ENCODE data around the gene BSDC1. TPM values are rescaled to one million over a fixed set of nuclear protein-coding genes. Genes with fewer than 3 reads are reported as not detected.
A peak's percentile ranks its signal among the peaks of the same experiment; 100 is the strongest.

BSDC1 gene
- total and polyA plus RNA-seq, 2 donors = 35.3 to 36.6 TPM

GRCh38 chr1:32386676-32387392, 7.4 kb downstream of the BSDC1 start:
- no peak for DNase-seq (ENCODE audit: low read depth in 6 of 9, low spot score in 9 of 9)
- no peaks in the 10 kb centered on the region for H3K9me3 ChIP-seq (ENCODE audit: control insufficient read depth in 2 of 2, insufficient read depth in 1 of 2, low read length in 1 of 2)
- WGBS = 94% methylated on average over 13 of the region's 13 CpGs

DNA sequence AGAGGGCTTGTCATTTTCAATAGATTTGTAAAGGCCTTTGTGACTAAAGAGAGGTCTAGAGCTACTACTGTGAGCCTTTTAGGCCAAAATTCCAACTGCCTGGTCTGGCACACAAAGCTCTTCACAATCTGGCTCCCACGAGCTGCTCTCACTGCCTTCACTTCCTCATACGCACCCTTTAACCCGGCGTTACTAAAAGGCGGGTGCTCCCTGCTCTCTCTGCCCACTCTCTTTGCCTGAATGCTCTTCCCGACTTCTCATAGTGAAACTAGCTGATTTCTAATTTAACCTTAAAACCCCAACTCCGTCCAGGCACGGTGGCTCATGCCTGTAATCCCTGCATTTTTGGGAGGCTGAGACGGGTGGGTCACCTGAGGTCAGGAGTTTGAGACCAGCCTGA, 14.2 kb downstream of the BSDC1 start:
- Histone ChIP-seq H3K9me3 (ENCODE audit: control insufficient read depth in 2 of 2, insufficient read depth in 1 of 2, low read length in 1 of 2) (no peaks in the 10 kb centered on the region), H3K27ac (ENCODE audit: low read depth in 1 of 2, low read length in 1 of 2) (no peak overlapping the region), H3K4me3 (ENCODE audit: low read length in 2 of 2) (no peak overlapping the region), H3K36me3 (ENCODE audit: control insufficient read depth in 2 of 2, insufficient read depth in 2 of 2, low read length in 1 of 2) (peaks cover 82 to 90% of the 10 kb centered on the region in 2 donors), H3K27me3 (ENCODE audit: control insufficient read depth in 2 of 2, insufficient read depth in 1 of 2, low read length in 1 of 2) (no peaks in the 10 kb centered on the region), H3K4me1 (ENCODE audit: control insufficient read depth in 2 of 2, insufficient read depth in 2 of 2, low read length in 2 of 2) (no peaks in the 10 kb centered on the region)
- no peak for DNase-seq (ENCODE audit: low read depth in 6 of 9, low spot score in 9 of 9)
- WGBS = 97% methylated on average over 9 of the region's 9 CpGs

More at GRCh38 chr1:32386676-32387392, 7.4 kb downstream of the BSDC1 start:
- no peak overlapping the region for H3K4me3 ChIP-seq (ENCODE audit: low read length in 2 of 2)
- H3K36me3 ChIP-seq (ENCODE audit: control insufficient read depth in 2 of 2, insufficient read depth in 2 of 2, low read length in 1 of 2) = peaks cover 51 to 74% of the 10 kb centered on the region in 2 donors
- H3K27me3 ChIP-seq (ENCODE audit: control insufficient read depth in 2 of 2, insufficient read depth in 1 of 2, low read length in 1 of 2) = no peaks in the 10 kb centered on the region
- no peak overlapping the region for H3K27ac ChIP-seq (ENCODE audit: low read depth in 1 of 2, low read length in 1 of 2)
- H3K4me1 ChIP-seq (ENCODE audit: control insufficient read depth in 2 of 2, insufficient read depth in 2 of 2, low read length in 2 of 2) = no peaks in the 10 kb centered on the region

- Histone ChIP-seq H3K4me3 (ENCODE audit: low read length in 2 of 2) (no peak overlapping the region), H3K27me3 (ENCODE audit: control insufficient read depth in 2 of 2, insufficient read depth in 1 of 2, low read length in 1 of 2) (no peaks in the 10 kb centered on the region), H3K4me1 (ENCODE audit: control insufficient read depth in 2 of 2, insufficient read depth in 2 of 2, low read length in 2 of 2) (no peaks in the 10 kb centered on the region), H3K27ac (ENCODE audit: low read depth in 1 of 2, low read length in 1 of 2) (no peak overlapping the region), H3K9me3 (ENCODE audit: control insufficient read depth in 2 of 2, insufficient read depth in 1 of 2, low read length in 1 of 2) (no peaks in the 10 kb centered on the region), H3K36me3 (ENCODE audit: control insufficient read depth in 2 of 2, insufficient read depth in 2 of 2, low read length in 1 of 2) (peaks cover 87 to 91% of the 10 kb centered on the region in 2 donors)
- 97% methylated on average over 12 of the region's 12 CpGs for WGBS
- DNase-seq (ENCODE audit: low read depth in 6 of 9, low spot score in 9 of 9) = no peak
Measured at GRCh38 chr1:32377541-32378220, 16.6 kb downstream of the BSDC1 start.

DNA sequence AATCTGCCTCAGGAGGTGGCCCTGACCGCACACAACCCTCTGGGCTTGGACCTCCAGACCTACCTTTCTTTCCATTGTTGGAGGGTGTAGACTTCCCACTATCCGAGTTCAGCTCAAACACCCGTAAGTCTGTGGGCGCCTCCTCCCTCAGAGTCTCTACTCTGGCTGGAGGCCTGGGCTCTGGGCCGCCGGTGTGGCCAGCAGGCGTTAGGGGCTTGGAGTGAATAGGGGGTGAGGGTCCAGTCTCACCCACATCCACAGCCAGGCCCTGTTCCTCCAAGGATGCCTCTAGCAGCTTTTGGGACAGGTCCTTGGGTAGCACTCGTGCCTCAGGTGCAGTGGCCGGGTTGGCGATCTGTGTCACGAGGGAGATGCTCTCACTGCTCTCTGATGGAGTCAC, 18.0 kb downstream of the BSDC1 start:
- H3K4me1 ChIP-seq (ENCODE audit: control insufficient read depth in 2 of 2, insufficient read depth in 2 of 2, low read length in 2 of 2) = peaks cover 0 to 9% of the 10 kb centered on the region in 2 donors
- DNase-seq (ENCODE audit: low read depth in 6 of 9, low spot score in 9 of 9) = no peak
- WGBS = 99% methylated on average over 11 of the region's 11 CpGs
- H3K4me3 ChIP-seq (ENCODE audit: low read length in 2 of 2) = no peak overlapping the region
- peaks cover 85 to 88% of the 10 kb centered on the region in 2 donors for H3K36me3 ChIP-seq (ENCODE audit: control insufficient read depth in 2 of 2, insufficient read depth in 2 of 2, low read length in 1 of 2)
- no peak overlapping the region for H3K27ac ChIP-seq (ENCODE audit: low read depth in 1 of 2, low read length in 1 of 2)
- H3K27me3 ChIP-seq (ENCODE audit: control insufficient read depth in 2 of 2, insufficient read depth in 1 of 2, low read length in 1 of 2) = no peaks in the 10 kb centered on the region
- H3K9me3 ChIP-seq (ENCODE audit: control insufficient read depth in 2 of 2, insufficient read depth in 1 of 2, low read length in 1 of 2) = no peaks in the 10 kb centered on the region

- Histone ChIP-seq H3K4me3 (ENCODE audit: low read length in 2 of 2) (no peak overlapping the region), H3K27ac (ENCODE audit: low read depth in 1 of 2, low read length in 1 of 2) (no peak overlapping the region), H3K4me1 (ENCODE audit: control insufficient read depth in 2 of 2, insufficient read depth in 2 of 2, low read length in 2 of 2) (peaks cover 0 to 9% of the 10 kb centered on the region in 2 donors), H3K27me3 (ENCODE audit: control insufficient read depth in 2 of 2, insufficient read depth in 1 of 2, low read length in 1 of 2) (no peaks in the 10 kb centered on the region), H3K9me3 (ENCODE audit: control insufficient read depth in 2 of 2, insufficient read depth in 1 of 2, low read length in 1 of 2) (no peaks in the 10 kb centered on the region), H3K36me3 (ENCODE audit: control insufficient read depth in 2 of 2, insufficient read depth in 2 of 2, low read length in 1 of 2) (peaks cover 71% of the 10 kb centered on the region in 2 donors)
- no peak for DNase-seq (ENCODE audit: low read depth in 6 of 9, low spot score in 9 of 9)
- 97% methylated on average over 1 of the region's 1 CpG for WGBS
Measured at GRCh38 chr1:32373996-32374592, 20.1 kb downstream of the BSDC1 start.

GRCh38 chr1:32372149-32372756, 22.0 kb downstream of the BSDC1 start:
- WGBS = 57% methylated on average over 5 of the region's 5 CpGs
- H3K36me3 ChIP-seq (ENCODE audit: control insufficient read depth in 2 of 2, insufficient read depth in 2 of 2, low read length in 1 of 2) = peaks cover 69 to 71% of the 10 kb centered on the region in 2 donors
- no peak overlapping the region for H3K27ac ChIP-seq (ENCODE audit: low read depth in 1 of 2, low read length in 1 of 2)
- H3K9me3 ChIP-seq (ENCODE audit: control insufficient read depth in 2 of 2, insufficient read depth in 1 of 2, low read length in 1 of 2) = no peaks in the 10 kb centered on the region
- peak in 7 of 9 donors; percentile 37 to 79 (median 53) for DNase-seq (ENCODE audit: low read depth in 6 of 9, low spot score in 9 of 9)
- H3K27me3 ChIP-seq (ENCODE audit: control insufficient read depth in 2 of 2, insufficient read depth in 1 of 2, low read length in 1 of 2) = no peaks in the 10 kb centered on the region
- peaks cover 0 to 9% of the 10 kb centered on the region in 2 donors for H3K4me1 ChIP-seq (ENCODE audit: control insufficient read depth in 2 of 2, insufficient read depth in 2 of 2, low read length in 2 of 2)
- no peak overlapping the region for H3K4me3 ChIP-seq (ENCODE audit: low read length in 2 of 2)

DNA sequence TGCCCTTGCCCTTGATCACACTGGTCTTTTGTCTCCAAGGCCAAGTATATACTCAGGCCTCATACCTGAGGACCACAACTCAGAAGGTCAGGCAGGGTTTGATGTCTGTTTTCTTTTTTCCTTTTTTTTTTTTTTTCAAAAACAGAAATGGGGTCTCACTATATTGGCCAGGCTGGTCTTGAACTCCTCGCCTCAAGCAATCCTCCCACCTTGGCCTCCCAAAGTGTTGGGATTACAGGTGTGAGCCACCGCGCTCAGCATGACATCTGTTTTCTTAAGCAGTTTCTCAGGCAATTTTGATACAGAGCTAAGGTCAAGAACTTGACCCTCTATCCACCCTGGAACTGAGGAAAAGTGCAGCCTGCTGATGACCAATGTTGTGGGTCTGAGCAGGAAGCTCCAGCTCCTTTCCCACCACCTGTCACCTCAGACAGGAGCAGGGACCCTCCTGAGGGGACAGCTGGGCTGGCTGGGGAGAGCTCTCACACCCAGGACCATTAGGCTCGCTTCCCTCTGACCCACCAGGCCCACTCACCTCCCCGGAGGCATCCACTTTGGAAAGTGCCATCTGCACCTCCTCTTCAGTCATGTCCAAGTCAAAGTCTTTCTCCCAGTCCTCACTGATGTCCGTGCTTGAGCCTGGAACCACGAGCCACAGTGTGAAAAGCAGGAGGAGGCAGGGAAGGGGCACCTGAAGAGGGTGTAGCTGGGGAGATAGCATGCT, 26.2 kb downstream of the BSDC1 start:
- no peaks in the 10 kb centered on the region for H3K9me3 ChIP-seq (ENCODE audit: control insufficient read depth in 2 of 2, insufficient read depth in 1 of 2, low read length in 1 of 2)
- H3K36me3 ChIP-seq (ENCODE audit: control insufficient read depth in 2 of 2, insufficient read depth in 2 of 2, low read length in 1 of 2) = peaks cover 62 to 68% of the 10 kb centered on the region in 2 donors
- no peaks in the 10 kb centered on the region for H3K27me3 ChIP-seq (ENCODE audit: control insufficient read depth in 2 of 2, insufficient read depth in 1 of 2, low read length in 1 of 2)
- 98% methylated on average over 7 of the region's 7 CpGs for WGBS
- H3K4me1 ChIP-seq (ENCODE audit: control insufficient read depth in 2 of 2, insufficient read depth in 2 of 2, low read length in 2 of 2) = peaks cover 0 to 9% of the 10 kb centered on the region in 2 donors
- no peak overlapping the region for H3K4me3 ChIP-seq (ENCODE audit: low read length in 2 of 2)
- H3K27ac ChIP-seq (ENCODE audit: low read depth in 1 of 2, low read length in 1 of 2) = no peak overlapping the region
- no peak for DNase-seq (ENCODE audit: low read depth in 6 of 9, low spot score in 9 of 9)

DNA sequence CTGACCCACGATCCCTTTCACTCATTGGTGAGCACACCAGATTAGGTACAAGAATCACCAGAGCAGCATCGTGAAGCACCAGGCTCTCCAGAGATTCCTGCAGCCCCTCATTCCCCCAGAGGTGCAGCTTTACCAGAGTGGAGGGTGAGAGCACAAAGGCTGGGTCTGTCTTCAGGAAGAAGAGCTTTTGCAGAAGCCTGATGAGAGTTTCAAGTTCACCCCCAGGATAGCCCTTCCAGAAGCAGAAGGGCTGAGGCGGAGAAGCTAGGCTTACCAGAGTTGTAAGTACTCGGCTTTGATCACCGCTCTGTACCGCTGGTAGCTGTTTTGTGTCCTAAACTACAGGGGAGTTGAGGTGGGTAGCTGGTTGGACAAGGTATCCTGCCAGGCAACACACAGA, 28.8 kb downstream of the BSDC1 start:
- Histone ChIP-seq H3K9me3 (ENCODE audit: control insufficient read depth in 2 of 2, insufficient read depth in 1 of 2, low read length in 1 of 2) (no peaks in the 10 kb centered on the region), H3K27me3 (ENCODE audit: control insufficient read depth in 2 of 2, insufficient read depth in 1 of 2, low read length in 1 of 2) (peaks cover 10 to 25% of the 10 kb centered on the region in 2 donors), H3K4me3 (ENCODE audit: low read length in 2 of 2) (no peak overlapping the region), H3K4me1 (ENCODE audit: control insufficient read depth in 2 of 2, insufficient read depth in 2 of 2, low read length in 2 of 2) (peaks cover 6% of the 10 kb centered on the region in 2 donors), H3K36me3 (ENCODE audit: control insufficient read depth in 2 of 2, insufficient read depth in 2 of 2, low read length in 1 of 2) (peaks cover 50 to 56% of the 10 kb centered on the region in 2 donors), H3K27ac (ENCODE audit: low read depth in 1 of 2, low read length in 1 of 2) (no peak overlapping the region)
- DNase-seq (ENCODE audit: low read depth in 6 of 9, low spot score in 9 of 9) = no peak
- 97% methylated on average over 6 of the region's 6 CpGs for WGBS
